ENCODE results near the gene SLC7A8.

Gene SLC7A8

DNA sequence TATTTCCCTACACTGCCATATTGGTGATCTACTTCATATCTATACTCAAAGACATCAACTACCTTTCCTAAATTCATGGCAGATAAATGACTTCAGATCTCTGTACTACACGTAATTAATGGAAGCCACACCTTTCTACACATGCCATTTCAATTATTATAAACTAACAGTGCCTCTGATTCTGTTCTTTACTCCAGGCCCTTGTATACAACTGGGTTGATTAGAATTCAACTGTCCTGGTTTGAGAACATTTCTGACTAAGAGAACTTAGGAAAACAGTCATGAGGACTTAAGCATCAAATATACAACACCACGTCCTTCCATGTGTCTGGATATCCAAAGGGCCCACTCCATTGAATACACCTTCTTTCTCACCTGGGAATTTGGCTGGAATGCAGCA, 90.4 kb downstream of the SLC7A8 start:
- DNase-seq = no peak

GRCh38 chr14:23091294-23092225, 91.9 kb downstream of the SLC7A8 start:
- no peak for DNase-seq

GRCh38 chr14:23090254-23090636, 93.2 kb downstream of the SLC7A8 start:
- no peak for DNase-seq

DNA sequence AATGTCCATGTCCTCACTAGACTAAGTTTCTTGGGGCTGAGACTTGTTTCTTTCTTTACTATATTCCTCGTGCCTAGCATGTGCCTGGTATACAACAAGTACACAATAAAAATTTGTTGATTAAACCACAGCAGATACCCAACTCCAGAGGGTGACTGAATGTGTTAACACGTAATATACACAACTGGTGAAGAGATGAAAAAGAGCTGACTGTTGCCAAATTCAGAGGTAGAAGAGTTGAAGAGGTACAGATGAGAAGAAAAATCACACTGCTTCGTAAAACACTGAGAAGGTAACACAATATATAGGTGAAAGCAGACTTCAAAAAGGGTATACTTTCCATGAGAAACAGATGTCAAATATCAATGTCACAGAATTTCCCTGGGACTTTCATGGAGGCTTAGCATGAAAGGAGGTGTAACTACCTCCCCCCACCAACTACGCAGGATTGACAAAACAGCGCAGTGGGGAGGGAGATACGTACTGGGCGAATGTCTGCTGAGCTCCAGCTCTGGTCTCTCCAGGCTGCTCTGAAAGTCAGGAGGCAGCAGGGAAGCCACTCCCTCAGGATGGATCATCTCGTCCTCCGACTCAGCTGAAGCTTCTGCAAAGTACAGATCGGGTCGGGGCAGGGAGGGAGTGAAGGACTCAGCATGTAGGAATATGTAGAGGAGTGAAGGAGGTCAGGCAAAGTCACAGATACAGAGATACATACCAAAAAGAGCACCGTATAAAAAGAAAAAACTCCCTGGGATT, 93.8 kb downstream of the SLC7A8 start:
- no peak for DNase-seq

- DNase-seq = no peak
Measured at GRCh38 chr14:23086565-23086964, 96.9 kb downstream of the SLC7A8 start.

- DNase-seq = no peak
Measured at GRCh38 chr14:23085458-23085857, 98.0 kb downstream of the SLC7A8 start.

DNA sequence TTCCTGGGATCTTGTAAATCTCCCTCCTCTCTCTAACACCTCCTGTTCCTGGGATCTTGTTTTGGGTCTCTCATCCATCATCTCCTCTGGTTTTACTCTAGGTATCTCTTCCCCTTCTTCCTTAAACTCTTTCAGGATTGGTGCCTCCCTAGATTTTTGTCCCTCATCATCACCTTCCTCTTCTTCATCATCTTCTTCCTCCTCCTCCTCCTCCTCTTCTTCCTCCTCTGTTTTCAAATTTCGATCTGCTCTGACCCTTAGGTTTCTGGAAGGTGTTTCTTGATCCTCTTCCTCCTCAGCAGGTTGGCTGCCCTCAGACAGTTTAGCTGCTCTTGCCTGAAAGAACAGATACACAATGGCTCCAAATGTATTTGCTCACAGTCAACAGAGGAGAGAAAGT, 103.0 kb downstream of the SLC7A8 start:
- no peak for DNase-seq

DNA sequence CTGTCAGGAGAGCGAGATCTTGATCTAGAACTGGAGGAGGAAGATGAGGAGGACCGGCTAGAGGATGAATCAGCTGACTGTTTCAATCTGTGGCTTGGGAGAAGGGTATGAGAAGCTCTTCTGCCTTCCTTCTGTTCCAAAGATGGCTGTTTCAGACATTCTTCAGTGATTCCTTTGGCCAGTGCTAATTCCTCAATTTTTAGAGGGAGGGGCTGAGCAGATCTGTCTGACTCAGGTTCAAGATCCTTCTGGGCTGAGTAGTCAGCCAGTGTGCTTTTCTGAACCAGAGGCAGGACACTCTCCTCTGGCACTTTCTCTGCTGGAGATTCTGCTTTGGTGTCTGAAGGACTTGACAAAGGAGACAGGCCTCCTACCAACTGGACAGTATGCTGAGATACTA, 103.7 kb downstream of the SLC7A8 start:
- DNase-seq = no peak

DNA sequence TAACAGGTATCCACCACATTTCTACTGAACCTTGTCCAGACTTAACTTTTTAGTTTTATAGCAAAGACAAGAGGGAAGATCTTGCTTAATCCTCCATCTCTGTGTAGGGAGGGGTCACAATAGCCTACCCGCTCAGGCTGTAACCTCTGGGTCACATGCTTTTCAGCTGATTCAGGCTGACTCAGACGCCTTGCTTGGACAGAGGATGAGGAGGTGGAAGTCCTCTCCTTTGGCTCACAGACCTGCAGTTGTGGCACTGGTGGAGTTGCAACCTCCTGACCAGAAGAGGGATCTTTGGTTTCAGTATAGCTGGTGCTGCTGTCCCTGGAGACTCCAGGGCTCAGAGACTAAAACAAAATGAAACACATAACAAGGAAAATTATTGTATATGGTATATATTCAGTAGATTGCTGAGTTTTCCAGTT, 104.8 kb downstream of the SLC7A8 start:
- DNase-seq = no peak

DNA sequence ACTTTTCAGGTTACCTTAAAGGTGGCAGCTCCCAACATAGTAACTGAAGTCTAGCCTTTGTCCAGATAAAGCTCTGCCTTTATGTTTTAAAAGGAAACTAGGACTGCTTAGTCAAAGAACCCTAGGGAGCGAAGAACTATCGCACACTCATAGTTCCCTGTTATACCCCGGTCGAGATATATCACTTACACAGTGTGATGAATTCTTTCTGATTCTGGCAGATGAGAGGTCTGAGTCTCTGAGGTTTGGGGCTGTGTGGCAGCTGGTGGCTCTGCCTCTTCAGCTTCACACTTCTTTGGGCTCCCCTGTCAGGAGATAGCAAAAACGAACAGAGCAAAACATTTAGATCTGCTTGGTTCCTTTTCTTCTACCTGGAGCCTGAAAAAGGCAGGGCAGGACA, 105.5 kb downstream of the SLC7A8 start:
- no peak for DNase-seq

GRCh38 chr14:23076785-23077408, 106.6 kb downstream of the SLC7A8 start:
- no peak for DNase-seq

Data from 8988T (cell line).